GM18526 (cell line): ENCODE results near the gene DUSP14.
A peak's percentile ranks its signal among the peaks of the same experiment; 100 is the strongest.

ENCODE experiments used
- POLR2A ChIP-seq: IDR thresholded peaks from 3 replicates; pipeline ENCODE4 v1.6.1; 2011; ENCODE audit not compliant: insufficient read length; ENCODE audit errors: extremely low read depth

Gene DUSP14, protein sequence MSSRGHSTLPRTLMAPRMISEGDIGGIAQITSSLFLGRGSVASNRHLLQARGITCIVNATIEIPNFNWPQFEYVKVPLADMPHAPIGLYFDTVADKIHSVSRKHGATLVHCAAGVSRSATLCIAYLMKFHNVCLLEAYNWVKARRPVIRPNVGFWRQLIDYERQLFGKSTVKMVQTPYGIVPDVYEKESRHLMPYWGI

GRCh38 chr17:37489197-37490001, at the start of gene DUSP14:
Gene DUSP14 (plus strand): TSS chr17:37489891. CDS start chr17:37512273, 22,382 bp downstream.
- TF ChIP-seq POLR2A = peak; percentile 73

GRCh38 chr17:37440424-37440823, 49.3 kb upstream of the DUSP14 start:
- no peak for TF ChIP-seq POLR2A

- no peak for TF ChIP-seq POLR2A
Observed at GRCh38 chr17:37446027-37446426, 43.7 kb upstream of the DUSP14 start.

DNA sequence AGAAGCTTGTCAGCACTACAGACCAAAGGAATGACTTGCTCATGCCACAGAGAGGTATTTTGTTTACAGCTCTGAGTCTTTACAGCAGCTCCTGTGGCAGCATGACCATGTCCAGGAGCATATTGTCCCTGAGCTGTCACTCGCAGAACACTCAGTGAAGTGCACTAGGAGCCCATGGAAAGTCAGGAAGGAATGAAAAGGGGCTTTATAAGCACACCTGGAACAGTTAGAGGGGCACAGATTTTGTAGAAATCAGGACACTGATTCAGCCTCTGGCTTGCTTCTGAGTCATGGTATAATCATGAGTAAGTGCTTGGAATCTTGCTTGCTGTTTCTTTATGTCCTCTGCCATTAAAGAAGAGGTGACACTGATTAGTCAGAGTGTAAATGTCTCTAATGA, 42.0 kb upstream of the DUSP14 start:
- no peak for TF ChIP-seq POLR2A

GRCh38 chr17:37450112-37450511, 39.6 kb upstream of the DUSP14 start:
- TF ChIP-seq POLR2A = no peak

GRCh38 chr17:37458805-37459204, 30.9 kb upstream of the DUSP14 start:
- no peak for TF ChIP-seq POLR2A

- TF ChIP-seq POLR2A = no peak
Observed at GRCh38 chr17:37461668-37462067, 28.0 kb upstream of the DUSP14 start.

DNA sequence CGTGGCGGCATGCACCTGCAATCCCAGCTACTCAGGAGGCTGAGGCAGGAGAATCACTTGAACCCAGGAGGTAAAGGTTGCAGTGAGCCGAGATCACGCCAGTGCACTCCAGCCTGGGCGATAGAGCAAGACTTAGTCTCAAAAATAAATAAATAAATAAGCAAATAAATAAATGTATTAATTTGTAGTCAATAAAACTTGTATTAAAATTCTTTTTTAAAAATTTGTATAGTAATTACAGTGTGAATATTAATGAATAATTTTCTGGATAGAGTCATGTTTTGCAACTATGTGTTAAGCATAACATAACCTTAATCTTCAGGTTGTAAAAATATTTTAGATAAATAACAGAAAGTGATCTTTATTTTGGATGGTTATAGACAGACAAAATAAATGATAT, 27.2 kb upstream of the DUSP14 start:
- no peak for TF ChIP-seq POLR2A

- TF ChIP-seq POLR2A = no peak
Observed at GRCh38 chr17:37463039-37463438, 26.7 kb upstream of the DUSP14 start.

- TF ChIP-seq POLR2A = no peak
Observed at GRCh38 chr17:37465069-37465616, 24.5 kb upstream of the DUSP14 start.

- no peak for TF ChIP-seq POLR2A
Observed at GRCh38 chr17:37466471-37466870, 23.2 kb upstream of the DUSP14 start.

DNA sequence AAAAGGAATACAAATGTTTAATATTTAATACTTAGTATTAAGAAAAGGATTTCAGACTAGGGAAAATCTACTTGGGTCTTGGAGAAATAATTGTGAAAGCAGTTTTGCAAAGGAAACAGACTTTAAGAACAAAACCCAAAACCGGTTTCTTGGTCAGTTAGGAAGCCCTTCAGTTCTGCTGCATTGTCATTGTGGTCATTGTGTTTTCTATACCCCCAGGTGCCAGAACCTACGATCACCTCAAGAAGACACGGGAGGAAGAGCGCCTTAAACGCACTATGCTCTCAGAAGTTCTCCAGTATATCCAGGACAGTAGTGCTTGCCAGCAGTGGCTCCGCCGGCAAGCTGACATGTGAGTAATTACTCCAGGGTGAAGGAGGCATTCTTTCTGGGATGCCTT, 19.5 kb upstream of the DUSP14 start:
- no peak for TF ChIP-seq POLR2A

DNA sequence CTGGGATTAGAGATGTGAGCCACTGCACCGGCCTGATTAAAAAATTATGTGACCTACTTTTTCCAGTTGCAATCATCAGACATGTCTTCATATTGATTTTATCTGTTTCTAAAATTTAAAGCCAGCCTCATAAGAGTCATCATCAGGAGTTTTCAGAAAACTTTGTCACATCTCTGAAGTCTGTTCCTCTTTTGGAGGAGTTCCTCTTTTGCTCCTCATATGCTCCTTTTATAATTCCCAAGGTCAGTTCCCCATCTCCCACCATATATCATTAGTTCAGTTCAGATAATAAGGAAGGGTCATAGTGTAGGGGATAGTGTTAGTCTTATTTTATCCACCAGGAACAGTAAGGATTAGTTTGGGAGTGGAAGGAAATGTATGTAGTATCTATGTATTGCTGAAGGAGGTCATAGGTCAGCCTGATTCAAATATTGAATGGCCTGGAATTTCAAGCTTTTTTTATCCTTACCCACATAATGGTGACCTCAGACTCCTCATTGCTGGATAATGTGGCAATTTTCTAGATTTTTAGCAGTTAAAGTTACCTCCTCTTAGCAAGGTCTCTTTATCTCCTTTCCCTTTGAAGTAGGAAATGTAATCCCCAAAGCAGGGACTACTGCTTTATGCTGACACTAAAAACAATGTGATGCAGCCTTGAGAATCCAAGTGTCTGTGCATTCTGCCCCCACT, 13.8 kb upstream of the DUSP14 start:
- no peak for TF ChIP-seq POLR2A

DNA sequence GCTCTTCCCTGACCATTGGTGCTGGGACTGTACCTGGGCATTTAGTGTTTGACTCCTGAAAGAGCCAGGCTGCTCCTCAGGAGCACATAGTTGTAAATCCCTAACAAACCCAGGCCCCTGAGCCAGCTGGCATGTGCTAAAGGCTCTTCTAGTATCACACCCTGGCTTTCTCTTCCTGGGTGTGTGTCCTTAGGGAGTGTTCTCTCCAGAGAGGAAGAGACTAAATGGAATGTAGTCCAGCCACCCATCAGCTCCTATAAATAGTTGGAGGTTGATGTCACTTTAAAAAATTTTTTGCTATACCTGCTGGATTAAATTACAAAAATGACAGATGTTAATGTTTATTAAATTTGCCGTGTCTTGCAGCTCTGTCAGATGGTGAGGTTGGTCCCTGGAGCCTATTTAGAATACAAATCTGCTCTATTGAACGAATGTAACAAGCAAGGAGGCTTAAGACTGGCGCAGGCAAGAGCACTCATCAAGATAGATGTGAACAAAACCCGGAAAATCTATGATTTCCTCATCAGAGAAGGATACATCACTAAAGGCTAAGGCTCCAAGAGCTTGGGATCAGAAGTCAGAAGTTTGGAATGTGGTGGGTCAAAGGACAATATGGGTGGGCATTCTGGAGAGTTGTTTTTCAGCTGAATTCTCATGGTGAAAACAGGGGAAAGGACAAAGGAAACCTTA, 13.1 kb upstream of the DUSP14 start:
- no peak for TF ChIP-seq POLR2A

- no peak for TF ChIP-seq POLR2A
Observed at GRCh38 chr17:37478187-37478586, 11.5 kb upstream of the DUSP14 start.
